ENCODE results near the gene CSDE1. TPM values are rescaled to one million over a fixed set of nuclear protein-coding genes. Genes with fewer than 3 reads are reported as not detected.

The CSDE1 gene
- total RNA-seq, 2 donors from 2014 or later = 627 to 703 TPM

- DNase-seq (no peak), ATAC-seq (no peak)
- Mint-ChIP-seq H3K4me1 (no peaks in the 10 kb centered on the region), H3K36me3 (ENCODE audit: low read depth) (no peaks in the 10 kb centered on the region), H3K4me3 (no peak overlapping the region), H3K27ac (no peak overlapping the region), H3K27me3 (peaks cover 56% of the 10 kb centered on the region)
- H3K9me3 ChIP-seq (ENCODE audit: control insufficient read depth, low read length, poor library complexity, severe bottlenecking) = no peaks in the 10 kb centered on the region
These were observed 80.1 kb downstream of the CSDE1 start for GRCh38 chr1:114677691-114678090.

DNA sequence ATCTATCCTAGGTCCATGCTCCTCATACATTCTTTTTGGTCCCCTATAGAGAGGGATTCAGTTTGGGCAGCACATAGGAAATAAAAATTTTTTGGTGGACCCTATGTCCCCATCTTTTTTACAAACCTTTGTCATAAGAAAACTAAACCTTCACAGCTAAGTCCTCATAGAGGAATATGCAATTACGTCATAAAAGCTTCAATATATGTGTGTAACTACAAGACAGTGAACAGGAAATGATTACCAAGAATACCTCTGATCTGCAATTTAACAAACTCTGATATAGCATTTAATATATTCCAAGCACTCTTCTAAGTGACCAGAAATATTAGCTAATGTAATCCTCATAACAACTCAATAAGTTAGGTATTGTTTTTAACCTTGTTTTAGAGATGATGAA lies 81.7 kb downstream of the CSDE1 start:
- peaks cover 3% of the 10 kb centered on the region for H3K4me1 Mint-ChIP-seq
- no peaks in the 10 kb centered on the region for H3K9me3 ChIP-seq (ENCODE audit: control insufficient read depth, low read length, poor library complexity, severe bottlenecking)
- H3K27me3 Mint-ChIP-seq = peaks cover 52% of the 10 kb centered on the region
- ATAC-seq (no peak), DNase-seq (no peak)
- H3K36me3 Mint-ChIP-seq (ENCODE audit: low read depth) = no peaks in the 10 kb centered on the region
- H3K4me3 Mint-ChIP-seq = no peak overlapping the region
- no peak overlapping the region for H3K27ac Mint-ChIP-seq

GRCh38 chr1:114671939-114672275 lies 85.9 kb downstream of the CSDE1 start:
- ATAC-seq (no peak), DNase-seq (no peak)
- Mint-ChIP-seq H3K4me1 (peaks cover 14% of the 10 kb centered on the region), H3K27me3 (peaks cover 36% of the 10 kb centered on the region), H3K27ac (no peak overlapping the region), H3K4me3 (no peak overlapping the region), H3K36me3 (ENCODE audit: low read depth) (peaks cover 2% of the 10 kb centered on the region)
- no peaks in the 10 kb centered on the region for H3K9me3 ChIP-seq (ENCODE audit: control insufficient read depth, low read length, poor library complexity, severe bottlenecking)

- DNase-seq = no peak
- peak overlapping the region; percentile 52 for H3K4me3 Mint-ChIP-seq
These were observed 86.5 kb downstream of the CSDE1 start for GRCh38 chr1:114671011-114671938.

DNA sequence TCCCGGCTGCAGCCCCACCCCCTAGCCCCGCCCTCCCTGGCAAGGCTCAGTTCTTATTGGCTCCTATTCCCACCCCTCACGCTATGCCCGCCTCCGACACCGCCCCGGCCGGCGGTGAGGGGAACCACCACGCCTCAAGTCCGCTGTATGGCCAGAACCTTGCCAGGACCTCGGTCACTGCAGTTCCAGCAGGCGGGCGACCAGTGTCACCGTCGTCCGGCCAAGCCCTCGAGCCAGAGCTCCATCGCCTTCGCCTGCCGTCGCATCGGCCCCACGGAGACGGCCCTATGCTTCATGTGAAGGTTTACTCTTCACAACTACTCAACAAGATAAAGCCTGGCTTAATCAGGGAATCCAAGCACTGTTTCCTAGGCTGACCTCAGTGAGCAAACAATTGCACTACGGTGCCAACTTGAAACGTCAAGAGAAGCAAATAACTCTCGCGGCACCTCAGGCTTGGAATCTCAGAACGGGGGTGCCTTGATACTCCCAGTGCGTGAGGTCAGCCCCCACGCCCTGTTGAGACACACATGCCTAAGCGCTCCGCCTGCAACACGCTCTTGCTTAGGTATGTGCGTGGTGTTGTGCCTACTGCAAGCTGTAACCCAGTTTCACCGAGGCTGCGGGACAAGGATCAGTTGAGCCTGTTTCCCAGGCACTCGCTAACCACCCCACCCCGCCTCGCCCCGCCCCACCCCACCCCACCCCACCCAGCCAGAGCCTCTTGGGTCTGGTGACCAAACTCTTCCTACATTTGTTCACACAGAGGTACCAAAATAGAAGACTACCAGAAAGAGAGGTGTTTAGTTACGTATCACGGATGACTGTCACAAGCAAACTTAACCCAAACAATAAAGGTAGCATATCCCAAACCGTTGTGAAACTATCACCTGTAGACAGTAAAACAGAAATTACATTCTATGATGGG lies 87.4 kb downstream of the CSDE1 start:
- Mint-ChIP-seq H3K36me3 (ENCODE audit: low read depth) (peaks cover 3% of the 10 kb centered on the region), H3K27me3 (peaks cover 34% of the 10 kb centered on the region), H3K4me1 (peaks cover 16% of the 10 kb centered on the region), H3K4me3 (peak overlapping the region; percentile 96), H3K27ac (peak overlapping the region; percentile 75)
- peak; percentile 98 for ATAC-seq
- DNase-seq = peak; percentile 65 to 84 (median 82)
- no peaks in the 10 kb centered on the region for H3K9me3 ChIP-seq (ENCODE audit: control insufficient read depth, low read length, poor library complexity, severe bottlenecking)

More at GRCh38 chr1:114671011-114671938, 86.5 kb downstream of the CSDE1 start:
- no peaks in the 10 kb centered on the region for H3K9me3 ChIP-seq (ENCODE audit: control insufficient read depth, low read length, poor library complexity, severe bottlenecking)
- ATAC-seq = no peak
- Mint-ChIP-seq H3K36me3 (ENCODE audit: low read depth) (peaks cover 3% of the 10 kb centered on the region), H3K4me1 (peaks cover 16% of the 10 kb centered on the region), H3K27ac (no peak overlapping the region), H3K27me3 (peaks cover 35% of the 10 kb centered on the region)

GRCh38 chr1:114669562-114670082 lies 88.2 kb downstream of the CSDE1 start, which contains the start of gene DENND2C:
TSS of gene DENND2C (minus strand) at chr1:114670049. CDS start at chr1:114625984, 44,065 bp downstream.
- Mint-ChIP-seq H3K27me3 (peaks cover 30% of the 10 kb centered on the region), H3K27ac (peak within 1 kb of the TSS; percentile 75), H3K4me1 (peaks cover 16% of the 10 kb centered on the region), H3K36me3 (ENCODE audit: low read depth) (peaks cover 3% of the 10 kb centered on the region), H3K4me3 (peak within 1 kb of the TSS; percentile 96)
- DNase-seq (no peak), ATAC-seq (peak; percentile 59)
- H3K9me3 ChIP-seq (ENCODE audit: control insufficient read depth, low read length, poor library complexity, severe bottlenecking) = no peaks in the 10 kb centered on the region

GRCh38 chr1:114668784-114669561 lies 88.8 kb downstream of the CSDE1 start:
- DNase-seq (no peak), ATAC-seq (no peak)
- peak overlapping the region; percentile 34 for H3K27ac Mint-ChIP-seq
- H3K9me3 ChIP-seq (ENCODE audit: control insufficient read depth, low read length, poor library complexity, severe bottlenecking) = no peaks in the 10 kb centered on the region
- peaks cover 25% of the 10 kb centered on the region for H3K27me3 Mint-ChIP-seq
- peaks cover 3% of the 10 kb centered on the region for H3K36me3 Mint-ChIP-seq (ENCODE audit: low read depth)
- H3K4me3 Mint-ChIP-seq = peak overlapping the region; percentile 96
- peaks cover 16% of the 10 kb centered on the region for H3K4me1 Mint-ChIP-seq

DNA sequence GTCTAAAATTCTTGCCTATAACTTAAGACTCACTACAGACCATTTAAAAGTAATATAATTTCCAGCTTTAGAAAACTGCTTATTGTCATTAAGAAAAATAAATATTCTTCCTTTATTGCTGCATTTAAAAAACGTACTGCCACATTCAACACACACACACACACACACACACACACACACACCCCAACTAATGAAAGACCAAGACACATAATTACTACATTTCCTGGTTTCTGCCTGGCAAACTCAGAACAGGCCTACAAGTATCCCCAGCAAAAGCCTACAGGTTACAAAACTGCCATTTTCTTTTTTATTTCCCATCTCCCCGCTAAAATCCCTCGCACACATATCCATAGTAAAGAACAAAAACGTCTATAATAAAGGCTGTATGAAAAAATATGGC lies 89.4 kb downstream of the CSDE1 start:
- H3K4me3 Mint-ChIP-seq = no peak overlapping the region
- no peaks in the 10 kb centered on the region for H3K9me3 ChIP-seq (ENCODE audit: control insufficient read depth, low read length, poor library complexity, severe bottlenecking)
- no peak for DNase-seq
- peaks cover 16% of the 10 kb centered on the region for H3K4me1 Mint-ChIP-seq
- H3K27ac Mint-ChIP-seq = peak overlapping the region; percentile 34
- no peak for ATAC-seq
- H3K36me3 Mint-ChIP-seq (ENCODE audit: low read depth) = peaks cover 3% of the 10 kb centered on the region
- H3K27me3 Mint-ChIP-seq = peaks cover 25% of the 10 kb centered on the region

DNA sequence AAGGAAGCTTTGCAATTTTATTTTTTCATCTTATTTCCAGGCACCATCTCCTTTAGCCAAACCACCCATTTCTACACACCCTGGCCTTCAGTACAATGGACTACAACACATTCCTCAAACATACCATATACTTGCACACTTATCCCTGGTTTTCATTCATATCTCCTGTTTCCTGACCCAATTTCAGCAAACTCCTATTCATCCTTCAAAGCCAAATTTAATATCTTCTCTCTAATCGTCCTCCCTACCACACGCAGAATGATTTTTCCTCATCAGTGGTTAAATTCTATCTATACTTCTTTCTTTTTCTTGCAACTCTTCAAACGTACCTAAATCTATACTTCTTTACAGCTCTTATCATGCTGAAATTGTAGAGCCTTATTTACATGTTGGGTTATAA lies 90.8 kb downstream of the CSDE1 start:
- Mint-ChIP-seq H3K27ac (no peak overlapping the region), H3K27me3 (peaks cover 33% of the 10 kb centered on the region), H3K4me3 (no peak overlapping the region), H3K4me1 (peaks cover 16% of the 10 kb centered on the region), H3K36me3 (ENCODE audit: low read depth) (peaks cover 3% of the 10 kb centered on the region)
- H3K9me3 ChIP-seq (ENCODE audit: control insufficient read depth, low read length, poor library complexity, severe bottlenecking) = no peaks in the 10 kb centered on the region
- DNase-seq (no peak), ATAC-seq (no peak)

Other genes with a start within 250 kb of the CSDE1 start
- gene TRIM33, start 246.8 kb downstream of the CSDE1 start, total RNA-seq = 10 to 100 TPM; 48.1 to 53.9 TPM
- gene BCAS2, start 176.4 kb downstream of the CSDE1 start, total RNA-seq = 10 to 100 TPM; 74.9 to 82.1 TPM
- 1 to 10 TPM; 1.1 to 5.1 TPM for gene DENND2C, start 87.9 kb downstream of the CSDE1 start, total RNA-seq
- gene AMPD1, start 62.4 kb downstream of the CSDE1 start, total RNA-seq = not detected
- gene NRAS, start 41.2 kb downstream of the CSDE1 start, total RNA-seq = 10 to 100 TPM; 24.3 to 32.5 TPM
- 10 to 100 TPM; 41.5 to 50.9 TPM for gene SIKE1, start 22.7 kb upstream of the CSDE1 start, total RNA-seq
- gene SYCP1, start 96.9 kb upstream of the CSDE1 start, total RNA-seq = not detected